HG02623 (cell line): Measurements from ENCODE around the gene CPO.

Source experiments
- ATAC-seq: cut with Tn5 transposase; IDR thresholded peaks from one replicate; pipeline ENCODE4 v1.9.1; 2021; ENCODE audit warnings: moderate library complexity; ENCODE audit not compliant: unreplicated experiment

CPO gene

GRCh38 chr2:207008105-207008990, 69.0 kb downstream of the CPO start:
- ATAC-seq: no peak

- ATAC-seq: no peak
These were observed 73.1 kb downstream of the CPO start for GRCh38 chr2:207012461-207012860.

- no peak for ATAC-seq
These were observed 75.1 kb downstream of the CPO start for GRCh38 chr2:207014424-207014823.

GRCh38 chr2:207015901-207016300, 76.6 kb downstream of the CPO start:
- no peak for ATAC-seq
